A673 (cell line): Measurements from ENCODE around the gene SHISA9.

Source experiments
- CTCF ChIP-seq: fragments of 300-800, 200-600 bp; sonication (generic); conservative IDR thresholded peaks from 2 replicates; pipeline ENCODE4 v1.5.1; 2017; ENCODE audit warnings: low read depth, mild to moderate bottlenecking, antibody characterized with exemption, low read length, moderate library complexity, mixed read lengths
- EZH2 ChIP-seq: fragments of 200-600 bp; sonication (generic); IDR thresholded peaks from 2 replicates; pipeline ENCODE4 v1.6.1; 2017; ENCODE audit warnings: borderline replicate concordance, low read depth, mild to moderate bottlenecking, mixed read lengths, antibody characterized with exemption, low read length; ENCODE audit not compliant: poor library complexity, severe bottlenecking

- TF ChIP-seq CTCF (no peak), EZH2 (no peak)
Observed at GRCh38 chr16:12927591-12927990, 26.2 kb downstream of the SHISA9 start.
